Fibroblast of upper back skin (primary cell): ENCODE data around the gene RGS6.

Experiments
- DNase-seq: peaks from one replicate; pipeline ENCODE4 v3.0.0-alpha.2; 2013

Gene RGS6

GRCh38 chr14:72254937-72255472 lies 322.8 kb downstream of the RGS6 start:
- DNase-seq, result no peak

- DNase-seq, result no peak
These were observed 323.8 kb downstream of the RGS6 start for GRCh38 chr14:72256055-72256454.

GRCh38 chr14:72261068-72261467 lies 328.8 kb downstream of the RGS6 start:
- no peak for DNase-seq

- no peak for DNase-seq
These were observed 330.5 kb downstream of the RGS6 start for GRCh38 chr14:72262771-72263170.

DNA sequence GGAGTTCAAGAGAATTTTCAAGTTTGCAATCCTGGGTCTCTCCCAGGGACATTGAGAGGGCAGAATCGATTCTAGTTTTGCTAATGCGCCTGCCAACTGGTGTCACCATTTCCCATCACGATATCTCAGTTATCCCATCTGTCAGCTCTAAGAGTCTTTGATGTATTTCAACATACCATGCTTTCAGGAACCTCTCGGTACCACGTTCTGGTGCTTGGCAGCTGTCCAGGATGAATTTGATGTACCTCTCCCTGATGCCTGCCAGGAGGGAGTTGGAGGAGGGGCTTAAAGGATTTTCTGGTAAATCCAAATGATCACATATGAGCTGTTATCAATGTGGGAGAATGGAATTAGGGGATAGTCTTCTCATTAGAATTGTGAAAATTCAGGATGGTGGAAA lies 332.5 kb downstream of the RGS6 start:
- no peak for DNase-seq

DNA sequence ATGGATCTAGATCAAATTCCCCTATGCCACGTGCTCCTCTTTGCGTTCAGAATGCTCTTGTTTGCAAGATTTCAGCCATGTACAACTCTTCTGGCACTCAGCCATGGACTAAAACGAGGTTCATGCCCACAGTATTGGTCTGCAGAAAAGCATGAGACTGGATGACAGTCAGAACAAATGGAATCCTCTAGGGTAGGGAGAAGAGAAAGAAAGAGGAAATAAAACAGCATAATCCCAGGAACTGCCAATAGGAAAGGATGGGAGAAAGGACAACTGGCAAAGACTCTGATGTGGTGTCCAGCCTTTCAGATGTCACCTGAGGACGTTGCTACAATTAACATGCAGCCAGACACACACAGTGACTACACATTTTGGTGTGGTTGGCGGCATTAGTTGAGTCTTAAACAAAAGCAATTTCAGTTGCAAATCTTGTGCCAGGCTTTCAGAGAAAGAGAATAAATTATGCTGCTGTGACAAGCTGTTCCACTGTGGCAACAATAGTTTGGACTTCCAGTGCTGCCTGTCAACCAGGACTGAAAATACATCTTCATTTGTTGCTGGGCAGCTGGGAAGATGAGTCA lies 338.0 kb downstream of the RGS6 start:
- DNase-seq, result no peak

- DNase-seq, result no peak
These were observed 338.5 kb downstream of the RGS6 start for GRCh38 chr14:72270749-72271148.

- no peak for DNase-seq
These were observed 343.0 kb downstream of the RGS6 start for GRCh38 chr14:72275242-72275641.

DNA sequence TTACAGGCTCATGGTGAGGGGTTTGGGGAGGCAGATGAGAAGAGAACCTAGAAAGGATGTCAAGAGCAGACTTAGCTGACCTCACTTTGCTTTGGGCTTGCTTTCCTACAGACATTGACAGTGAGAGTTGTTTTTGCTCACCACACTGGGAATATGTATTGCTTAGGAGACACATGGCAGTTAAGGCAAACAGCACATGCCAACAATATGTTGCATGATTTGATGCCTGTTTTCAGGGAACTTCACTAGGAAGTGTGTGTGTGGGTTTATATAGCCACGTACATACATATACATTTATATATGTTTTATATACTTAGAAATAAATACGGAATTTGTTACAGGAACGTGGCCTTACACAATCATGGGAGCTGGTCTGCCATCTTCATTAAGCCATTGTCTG lies 346.1 kb downstream of the RGS6 start:
- no peak for DNase-seq

GRCh38 chr14:72284176-72284575 lies 351.9 kb downstream of the RGS6 start:
- no peak for DNase-seq

- DNase-seq, result no peak
These were observed 358.0 kb downstream of the RGS6 start for GRCh38 chr14:72290241-72290640.

DNA sequence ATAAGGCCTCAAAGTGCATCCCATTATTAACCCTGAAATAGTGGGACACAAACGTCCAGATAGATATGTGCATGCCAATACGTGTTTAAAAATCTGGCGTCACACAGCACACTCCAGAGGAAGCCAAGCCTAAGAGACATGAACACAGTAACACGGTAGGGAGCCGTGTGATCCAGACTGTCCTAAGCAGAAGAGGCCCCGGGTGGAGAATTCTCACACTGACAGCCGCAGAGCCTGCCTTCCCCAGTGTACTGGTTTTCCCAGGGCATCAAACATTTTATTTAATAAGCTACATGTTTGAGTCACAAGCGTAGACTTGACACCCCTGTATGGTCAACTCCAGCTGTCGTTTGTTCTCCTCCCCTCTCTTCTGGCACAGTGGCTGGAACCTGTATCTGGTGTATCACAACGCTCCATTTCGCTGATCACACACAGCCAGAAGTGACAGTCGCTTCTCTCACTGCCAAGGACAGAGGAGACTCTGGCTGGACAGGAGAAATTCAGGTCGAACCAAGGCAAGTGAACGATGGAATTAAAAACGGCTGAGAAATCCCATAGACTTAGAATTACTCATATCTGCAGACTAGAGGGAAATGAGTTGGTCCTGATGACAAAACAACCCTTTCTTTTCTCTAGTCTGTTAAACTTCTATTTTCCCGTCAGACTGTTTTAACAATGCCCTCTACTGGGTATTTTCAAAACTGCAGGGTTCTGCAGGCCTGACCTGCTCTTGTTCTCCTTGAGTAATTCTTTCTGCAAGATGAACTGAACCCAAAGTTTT lies 359.9 kb downstream of the RGS6 start:
- DNase-seq, result peak; percentile 25

GRCh38 chr14:72292689-72293024 lies 360.4 kb downstream of the RGS6 start:
- no peak for DNase-seq

DNA sequence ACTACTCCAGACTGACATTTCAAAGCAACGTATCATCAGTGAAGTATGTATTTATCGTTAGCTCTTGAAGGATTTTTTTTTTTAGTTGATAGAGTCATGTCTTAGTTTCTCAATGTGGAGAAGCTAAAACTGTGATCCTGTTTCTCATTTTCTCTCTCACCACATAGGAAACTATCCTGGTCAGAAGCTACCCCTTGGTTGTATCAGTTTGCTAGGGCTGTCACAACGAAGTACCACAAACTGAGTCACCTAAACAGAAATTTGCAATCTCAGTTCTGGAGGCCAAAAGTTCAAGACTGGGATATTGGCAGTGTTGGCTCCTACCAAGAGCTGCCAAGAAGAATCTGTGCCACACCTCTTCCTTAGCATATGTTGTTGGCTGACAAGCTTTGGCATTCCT lies 369.1 kb downstream of the RGS6 start:
- no peak for DNase-seq

- no peak for DNase-seq
These were observed 371.7 kb downstream of the RGS6 start for GRCh38 chr14:72303930-72304329.

GRCh38 chr14:72305561-72305960 lies 373.3 kb downstream of the RGS6 start:
- no peak for DNase-seq

DNA sequence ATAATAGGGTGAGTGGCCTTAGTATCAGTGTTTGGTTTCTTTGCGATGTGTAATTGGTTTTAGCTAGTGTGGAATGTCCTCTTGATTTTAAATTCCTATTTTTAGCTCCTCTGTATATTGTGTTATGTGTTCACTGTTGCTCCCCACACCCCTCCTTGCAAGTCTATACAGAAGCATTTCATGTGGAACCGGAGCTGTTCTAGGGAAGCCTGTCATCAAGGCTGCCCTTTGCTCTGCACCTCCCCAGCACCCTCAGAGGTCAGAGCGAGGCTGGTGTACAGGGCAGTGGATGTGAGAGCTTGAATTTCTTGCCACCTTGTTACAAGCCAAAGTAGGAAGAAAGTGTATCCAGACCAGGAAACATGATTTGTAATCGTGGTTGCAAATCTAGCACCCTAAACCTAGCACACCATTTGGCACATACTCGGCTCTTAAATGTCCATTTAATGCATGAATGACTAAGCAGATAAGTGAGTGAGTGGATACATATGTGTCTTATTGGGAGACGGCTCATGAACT lies 376.8 kb downstream of the RGS6 start:
- DNase-seq, result no peak

GRCh38 chr14:72311116-72311515 lies 378.9 kb downstream of the RGS6 start:
- no peak for DNase-seq

DNA sequence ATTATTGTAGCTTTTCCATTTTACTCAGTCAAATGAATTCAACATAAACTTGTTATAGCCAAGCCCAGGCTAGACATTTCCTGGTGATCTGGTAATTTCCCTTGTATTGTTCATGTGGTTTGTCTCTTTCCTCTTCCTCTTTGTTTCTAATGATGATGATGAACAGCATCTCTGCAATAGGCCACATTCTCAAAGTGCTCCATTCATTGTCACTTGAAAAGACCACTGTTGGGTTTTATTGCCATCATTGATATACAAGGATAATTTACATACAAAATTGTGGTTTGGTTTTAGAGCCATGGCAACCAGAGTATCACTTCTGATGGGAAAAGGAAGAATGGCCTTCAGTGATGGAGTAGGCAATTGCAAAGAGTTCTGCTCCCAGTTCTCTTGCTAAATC lies 379.3 kb downstream of the RGS6 start:
- DNase-seq, result no peak

DNA sequence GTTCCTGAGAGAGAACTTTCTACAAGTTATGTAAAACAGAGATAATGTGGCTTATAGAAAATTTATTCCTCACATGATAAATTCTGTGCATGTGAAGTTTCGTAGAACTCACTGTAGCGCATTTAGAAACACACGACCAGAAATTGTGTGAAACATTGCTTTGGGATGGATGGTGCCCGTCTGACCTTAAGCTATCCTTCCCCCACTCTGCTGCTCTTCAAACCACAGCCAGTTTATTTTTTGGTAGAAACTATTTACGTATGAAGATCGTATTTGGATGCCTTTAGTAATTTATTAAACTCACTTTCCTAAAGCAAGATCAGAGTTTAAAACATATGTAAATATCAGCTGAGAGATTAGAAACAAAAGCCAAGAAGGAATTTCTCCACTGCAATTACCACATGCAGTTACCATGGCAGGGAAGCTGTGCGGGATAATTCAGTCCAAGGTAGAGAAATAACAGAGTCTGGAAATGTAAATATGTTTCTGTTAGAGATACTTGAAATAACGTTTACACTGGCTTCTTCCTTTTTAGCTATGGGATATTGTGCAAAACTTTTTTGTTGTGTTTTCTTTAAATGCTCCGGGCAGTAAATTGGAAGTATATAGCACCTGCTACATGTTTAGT lies 382.7 kb downstream of the RGS6 start:
- DNase-seq, result no peak

- no peak for DNase-seq
These were observed 383.5 kb downstream of the RGS6 start for GRCh38 chr14:72315714-72316113.

GRCh38 chr14:72318648-72319047 lies 386.4 kb downstream of the RGS6 start:
- DNase-seq, result no peak

DNA sequence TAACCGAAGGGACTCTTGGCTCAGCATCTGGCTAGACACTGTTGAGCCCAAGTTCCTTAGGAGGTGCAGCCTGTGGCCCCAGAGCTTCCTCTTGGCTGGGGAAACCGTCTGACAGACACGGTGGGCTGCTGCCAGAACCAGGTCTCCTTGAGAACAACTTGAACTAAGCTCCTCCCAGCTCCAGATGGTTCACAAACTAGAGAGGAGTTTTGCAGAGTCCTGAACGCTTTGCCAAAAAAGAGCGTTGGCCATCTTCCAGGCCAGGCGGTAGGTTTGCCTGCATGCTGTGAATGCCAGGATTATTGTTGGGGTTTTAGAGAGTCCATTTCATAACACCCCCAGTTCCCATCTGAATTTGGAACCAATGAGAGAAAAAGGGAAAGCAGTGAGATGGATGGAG lies 399.8 kb downstream of the RGS6 start:
- DNase-seq, result no peak

- DNase-seq, result no peak
These were observed 400.6 kb downstream of the RGS6 start for GRCh38 chr14:72332871-72333270.
